IPS-NIHi11 (cell line): ENCODE results near the gene ZNF607.
"Not testable (repeated sequence)": the region's sequence is repeated elsewhere in the genome, so short reads cannot be mapped to it uniquely, and the experiment has no call there.

Experiments
- DNase-seq: peaks from one replicate; pipeline ENCODE4 v3.0.0; 2012; ENCODE audit warnings: mixed read lengths, low spot score

ZNF607 gene

GRCh38 chr19:37719111-37719926 is at the start of gene ZNF607:
TSS of gene ZNF607 (minus strand) at chr19:37719761. CDS start at chr19:37711618, 8,143 bp downstream.
- peak; percentile 98 for DNase-seq

GRCh38 chr19:37763488-37763887 is 43.9 kb upstream of the ZNF607 start:
- no peak for DNase-seq

GRCh38 chr19:37757683-37758082 is 38.1 kb upstream of the ZNF607 start:
- not testable (repeated sequence) for DNase-seq

- DNase-seq, result no peak
These were observed 18.8 kb upstream of the ZNF607 start for GRCh38 chr19:37738371-37738770.

- DNase-seq, result no peak
These were observed 5.6 kb upstream of the ZNF607 start for GRCh38 chr19:37725181-37725580.

GRCh38 chr19:37719927-37720265 is 335 bp upstream of the ZNF607 start:
- no peak for DNase-seq

- no peak for DNase-seq
These were observed 1.3 kb downstream of the ZNF607 start for GRCh38 chr19:37718304-37718703.

GRCh38 chr19:37716140-37716539 is 3.4 kb downstream of the ZNF607 start:
- no peak for DNase-seq

GRCh38 chr19:37706052-37706605 is 13.4 kb downstream of the ZNF607 start:
- no peak for DNase-seq

- DNase-seq, result no peak
These were observed 20.5 kb downstream of the ZNF607 start for GRCh38 chr19:37699057-37699456.

- no peak for DNase-seq
These were observed 21.3 kb downstream of the ZNF607 start for GRCh38 chr19:37698216-37698615.

- peak; percentile 26 for DNase-seq
These were observed 24.2 kb downstream of the ZNF607 start for GRCh38 chr19:37695144-37695899.

GRCh38 chr19:37692956-37693620 is 26.5 kb downstream of the ZNF607 start:
- no peak for DNase-seq

- peak; percentile 83 for DNase-seq
These were observed 27.6 kb downstream of the ZNF607 start for GRCh38 chr19:37691881-37692504.

GRCh38 chr19:37683520-37683919 is 36.0 kb downstream of the ZNF607 start:
- no peak for DNase-seq

- DNase-seq, result no peak
These were observed 50.1 kb downstream of the ZNF607 start for GRCh38 chr19:37669450-37669914.

GRCh38 chr19:37657157-37657556 is 62.4 kb downstream of the ZNF607 start:
- not testable (repeated sequence) for DNase-seq

GRCh38 chr19:37655689-37656371 is 63.7 kb downstream of the ZNF607 start:
- peak; percentile 89 for DNase-seq

- DNase-seq, result peak; percentile 73
These were observed 64.3 kb downstream of the ZNF607 start, which contains the start of gene ZFP30 for GRCh38 chr19:37655301-37655688. TSS of gene ZFP30 (minus strand) at chr19:37655465. CDS start at chr19:37647822, 7,643 bp downstream.

- DNase-seq, result peak; percentile 51
These were observed 64.8 kb downstream of the ZNF607 start for GRCh38 chr19:37654629-37655300.

- no peak for DNase-seq
These were observed 65.4 kb downstream of the ZNF607 start for GRCh38 chr19:37654118-37654517.
